NCI-H774 (cell line): ENCODE measurements around the gene PLCL1.

Source experiments
- DNase-seq: peaks from one replicate; lab custom pipeline; 2025; lab: John Stamatoyannopoulos, UW

The PLCL1 gene

GRCh38 chr2:197954328-197954727 lies 149.9 kb downstream of the PLCL1 start:
- no peak for DNase-seq

- no peak for DNase-seq
Measured at GRCh38 chr2:197958592-197959150, 154.3 kb downstream of the PLCL1 start.

GRCh38 chr2:197959383-197959782 lies 155.0 kb downstream of the PLCL1 start:
- DNase-seq, result no peak

- DNase-seq, result no peak
Measured at GRCh38 chr2:197960786-197961185, 156.4 kb downstream of the PLCL1 start.

- DNase-seq, result no peak
Measured at GRCh38 chr2:197964720-197965119, 160.3 kb downstream of the PLCL1 start.

- no peak for DNase-seq
Measured at GRCh38 chr2:197965756-197966155, 161.4 kb downstream of the PLCL1 start.

GRCh38 chr2:197969391-197969893 lies 165.0 kb downstream of the PLCL1 start:
- no peak for DNase-seq

GRCh38 chr2:197972061-197972460 lies 167.7 kb downstream of the PLCL1 start:
- no peak for DNase-seq

GRCh38 chr2:197972587-197972986 lies 168.2 kb downstream of the PLCL1 start:
- no peak for DNase-seq

- no peak for DNase-seq
Measured at GRCh38 chr2:197973772-197974171, 169.4 kb downstream of the PLCL1 start.

- DNase-seq, result no peak
Measured at GRCh38 chr2:197975931-197976519, 171.6 kb downstream of the PLCL1 start.

- no peak for DNase-seq
Measured at GRCh38 chr2:197978971-197979370, 174.6 kb downstream of the PLCL1 start.

GRCh38 chr2:197982565-197982964 lies 178.2 kb downstream of the PLCL1 start:
- no peak for DNase-seq

GRCh38 chr2:197985029-197985638 lies 180.7 kb downstream of the PLCL1 start:
- DNase-seq, result no peak

GRCh38 chr2:197986977-197987376 lies 182.6 kb downstream of the PLCL1 start:
- no peak for DNase-seq

- no peak for DNase-seq
Measured at GRCh38 chr2:197990356-197990755, 186.0 kb downstream of the PLCL1 start.

GRCh38 chr2:197992482-197993133 lies 188.2 kb downstream of the PLCL1 start:
- no peak for DNase-seq

- DNase-seq, result no peak
Measured at GRCh38 chr2:197993363-197993762, 189.0 kb downstream of the PLCL1 start.

GRCh38 chr2:197993830-197994229 lies 189.4 kb downstream of the PLCL1 start:
- no peak for DNase-seq

- DNase-seq, result no peak
Measured at GRCh38 chr2:197994751-197995150, 190.4 kb downstream of the PLCL1 start.

GRCh38 chr2:197996583-197996982 lies 192.2 kb downstream of the PLCL1 start:
- DNase-seq, result no peak

GRCh38 chr2:197997083-197997541 lies 192.7 kb downstream of the PLCL1 start:
- DNase-seq, result no peak

GRCh38 chr2:197998702-197999101 lies 194.3 kb downstream of the PLCL1 start:
- DNase-seq, result no peak
